Mesenchymal stem cell (in vitro differentiated cells and primary cell): Measurements from ENCODE around the gene BRIP1.

Source experiments
- DNase-seq: peaks from one replicate; pipeline ENCODE4 v3.0.0-alpha.2; 2013
- H2AFZ ChIP-seq: one replicate; pipeline ENCODE4 v1.6.1; 2013; ENCODE audit warnings: low read depth, mild to moderate bottlenecking, control low read depth, inconsistent platforms, low read length, moderate library complexity
- H2AK5ac ChIP-seq: 2 replicates; pipeline ENCODE4 v1.6.1; 2013; ENCODE audit warnings: low read length, moderate library complexity, mild to moderate bottlenecking, inconsistent platforms; ENCODE audit not compliant: severe bottlenecking
- H2BK120ac ChIP-seq: one replicate; pipeline ENCODE4 v1.6.1; 2013; ENCODE audit warnings: low read depth, mild to moderate bottlenecking, inconsistent platforms, low read length, moderate library complexity
- H2BK12ac ChIP-seq, 2 experiments: one replicate each; pipeline ENCODE4 v1.6.1; 2013; ENCODE audit warnings: inconsistent platforms in 2 of 2, low read length in 2 of 2, mild to moderate bottlenecking in 2 of 2, moderate library complexity in 2 of 2, control low read depth in 1 of 2
- H2BK15ac ChIP-seq: one replicate; pipeline ENCODE4 v1.6.1; 2013; ENCODE audit warnings: mild to moderate bottlenecking, low read depth, inconsistent platforms; ENCODE audit not compliant: poor library complexity, severe bottlenecking
- H2BK5ac ChIP-seq: 2 replicates; pipeline ENCODE4 v1.6.1; 2013; ENCODE audit warnings: low read depth, mild to moderate bottlenecking, low read length, control low read depth, inconsistent platforms; ENCODE audit not compliant: poor library complexity, severe bottlenecking
- H3K14ac ChIP-seq, 2 experiments: one replicate each; pipeline ENCODE4 v1.6.1; 2013; ENCODE audit warnings: inconsistent platforms in 2 of 2, low read length in 2 of 2, control low read depth in 1 of 2, mild to moderate bottlenecking in 1 of 2, moderate library complexity in 1 of 2
- H3K18ac ChIP-seq, 2 experiments: one replicate each; pipeline ENCODE4 v1.6.1; 2013; ENCODE audit warnings: inconsistent platforms in 2 of 2, low read length in 2 of 2, control low read depth in 1 of 2, low read depth in 1 of 2, mild to moderate bottlenecking in 1 of 2
- H3K23ac ChIP-seq, 2 experiments: one replicate each; pipeline ENCODE4 v1.6.1; 2013; ENCODE audit warnings: inconsistent platforms in 2 of 2, low read length in 2 of 2, mild to moderate bottlenecking in 2 of 2, moderate library complexity in 2 of 2, control low read depth in 1 of 2
- H3K27ac ChIP-seq: 2 replicates; pipeline ENCODE4 v1.5.1; 2013; ENCODE audit warnings: mild to moderate bottlenecking, moderate library complexity, low read length, control low read depth, inconsistent platforms; ENCODE audit not compliant: poor library complexity, severe bottlenecking
- H3K27me3 ChIP-seq, 2 experiments: 2 replicates each; pipeline versions ENCODE4 v1.6.1 to v1.7.0; 2013; ENCODE audit warnings: low read length in 2 of 2, mild to moderate bottlenecking in 2 of 2, moderate library complexity in 2 of 2, control low read depth in 1 of 2, inconsistent platforms in 1 of 2; ENCODE audit not compliant: control insufficient read depth in 1 of 2, insufficient read depth in 1 of 2
- H3K36me3 ChIP-seq, 2 experiments: 2 replicates each; pipeline versions ENCODE4 v1.6.1 to v1.7.0; 2013; ENCODE audit warnings: low read length in 2 of 2, control low read depth in 1 of 2, inconsistent platforms in 1 of 2, low read depth in 1 of 2, mild to moderate bottlenecking in 1 of 2; ENCODE audit not compliant: insufficient read depth in 2 of 2, control insufficient read depth in 1 of 2
- H3K4ac ChIP-seq, 2 experiments: one replicate each; pipeline ENCODE4 v1.6.1; 2013; ENCODE audit warnings: inconsistent platforms in 2 of 2, low read length in 2 of 2, mild to moderate bottlenecking in 2 of 2, moderate library complexity in 2 of 2, control low read depth in 1 of 2, low read depth in 1 of 2
- H3K4me1 ChIP-seq: 2 replicates; pipeline ENCODE4 v1.6.1; 2013; ENCODE audit warnings: low read depth, low read length, control low read depth; ENCODE audit not compliant: control insufficient read depth, insufficient read depth
- H3K4me2 ChIP-seq: 2 replicates; pipeline ENCODE4 v1.6.1; 2013; ENCODE audit warnings: low read length, mild to moderate bottlenecking, inconsistent platforms; ENCODE audit not compliant: poor library complexity, severe bottlenecking
- H3K4me3 ChIP-seq, 2 experiments: 2 replicates each; pipeline versions ENCODE4 v1.5.1 to v1.7.0; 2013; ENCODE audit warnings: low read length in 2 of 2, mild to moderate bottlenecking in 2 of 2, control low read depth in 1 of 2, low read depth in 1 of 2; ENCODE audit not compliant: insufficient read depth in 1 of 2
- H3K79me1 ChIP-seq: replicated peaks from 2 replicates; pipeline ENCODE4 v1.6.1; 2013; ENCODE audit warnings: mild to moderate bottlenecking, control low read depth, low read length, inconsistent platforms; ENCODE audit not compliant: poor library complexity, severe bottlenecking
- H3K9ac ChIP-seq: 2 replicates; pipeline ENCODE4 v1.7.0; 2013; ENCODE audit warnings: mild to moderate bottlenecking, low read length, moderate library complexity
- H3K9me3 ChIP-seq: 2 replicates; pipeline ENCODE4 v1.7.0; 2013; ENCODE audit warnings: mild to moderate bottlenecking, low read length; ENCODE audit not compliant: control insufficient read depth
- H4K8ac ChIP-seq: one replicate; pipeline ENCODE4 v1.6.1; 2013; ENCODE audit warnings: inconsistent platforms, mild to moderate bottlenecking, low read length, moderate library complexity
- H4K91ac ChIP-seq: one replicate; pipeline ENCODE4 v1.6.1; 2013; ENCODE audit warnings: mild to moderate bottlenecking, low read length, inconsistent platforms
- WGBS: methylation state at CpG from one replicate; pipeline ENCODE4 v1.1.7; 2013; ENCODE audit warnings: mixed read lengths; 5-methylcytosine and 5-hydroxymethylcytosine counted together

The BRIP1 gene

DNA sequence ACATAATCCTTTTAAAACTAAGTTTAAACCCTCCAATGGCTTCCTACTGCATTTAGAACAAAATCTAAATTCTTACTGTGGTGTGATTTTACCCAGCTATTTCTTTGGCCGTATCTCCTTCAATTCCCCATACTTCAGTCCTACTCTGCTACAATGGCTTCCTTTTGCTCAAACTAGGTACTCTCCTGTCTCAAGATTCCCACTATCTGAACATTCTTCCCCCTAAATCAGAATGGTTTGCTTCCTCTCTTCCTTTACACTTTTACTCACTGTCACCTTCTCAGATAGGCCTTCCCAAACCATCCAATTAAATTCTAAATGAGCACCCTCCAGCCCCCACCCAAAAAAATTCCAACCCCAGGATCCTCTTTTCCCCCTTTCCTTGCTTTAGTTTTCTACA lies 109.2 kb downstream of the BRIP1 start:
- DNase-seq = no peak
- Histone ChIP-seq H3K4me2 (no peak overlapping the region), H2BK5ac (no peak overlapping the region), H3K9me3 (peaks cover 9% of the 10 kb centered on the region), H3K4me3 (no peak overlapping the region), H3K36me3 (no peaks in the 10 kb centered on the region), H3K23ac (no peak overlapping the region), H2AK5ac (no peak overlapping the region), H4K91ac (no peak overlapping the region), H3K14ac (no peak overlapping the region), H2BK12ac (no peak overlapping the region), H3K18ac (no peak overlapping the region), H3K4ac (no peak overlapping the region), H3K4me1 (no peaks in the 10 kb centered on the region), H3K79me1 (no peaks in the 10 kb centered on the region), H4K8ac (no peak overlapping the region), H2AFZ (no peak overlapping the region), H2BK120ac (no peak overlapping the region), H3K9ac (no peak overlapping the region), H2BK15ac (no peak overlapping the region), H3K27ac (no peak overlapping the region), H3K27me3 (no peaks in the 10 kb centered on the region)
- 97% methylated on average over 1 of the region's 1 CpG for WGBS

DNA sequence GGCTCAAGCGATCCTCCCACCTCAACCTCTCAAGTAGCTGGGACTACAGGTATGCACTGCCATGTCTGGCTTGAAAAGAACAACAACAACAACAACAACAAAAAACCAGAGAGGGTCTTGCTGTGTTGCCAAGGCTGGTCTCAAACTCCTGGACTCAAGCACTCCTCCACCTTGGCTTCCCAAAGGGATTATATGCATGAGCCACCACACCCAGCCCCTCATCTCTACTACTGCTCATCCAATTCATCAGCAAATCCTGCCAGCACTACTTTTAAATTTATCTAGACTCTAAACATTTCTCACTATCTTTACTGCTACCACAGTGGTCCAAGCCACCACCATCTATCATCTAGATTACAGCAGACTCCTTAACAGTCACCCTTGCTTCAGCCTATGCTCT lies 109.6 kb downstream of the BRIP1 start:
- H2AFZ ChIP-seq = no peak overlapping the region
- H3K4me3 ChIP-seq = no peak overlapping the region
- H2BK15ac ChIP-seq = no peak overlapping the region
- no peak overlapping the region for H2AK5ac ChIP-seq
- no peak overlapping the region for H3K27ac ChIP-seq
- H3K4me2 ChIP-seq = no peak overlapping the region
- WGBS = 96% methylated on average over 1 of the region's 1 CpG
- no peak overlapping the region for H3K23ac ChIP-seq
- H2BK5ac ChIP-seq = no peak overlapping the region
- no peak for DNase-seq
- H2BK120ac ChIP-seq = no peak overlapping the region
- no peaks in the 10 kb centered on the region for H3K36me3 ChIP-seq
- H3K9me3 ChIP-seq = peaks cover 6% of the 10 kb centered on the region
- no peak overlapping the region for H4K91ac ChIP-seq
- H4K8ac ChIP-seq = no peak overlapping the region
- H3K79me1 ChIP-seq = no peaks in the 10 kb centered on the region
- no peak overlapping the region for H3K18ac ChIP-seq
- H3K4me1 ChIP-seq = no peaks in the 10 kb centered on the region
- H3K27me3 ChIP-seq = no peaks in the 10 kb centered on the region
- H3K9ac ChIP-seq = no peak overlapping the region
- H2BK12ac ChIP-seq = no peak overlapping the region
- H3K4ac ChIP-seq = no peak overlapping the region
- H3K14ac ChIP-seq = no peak overlapping the region

DNA sequence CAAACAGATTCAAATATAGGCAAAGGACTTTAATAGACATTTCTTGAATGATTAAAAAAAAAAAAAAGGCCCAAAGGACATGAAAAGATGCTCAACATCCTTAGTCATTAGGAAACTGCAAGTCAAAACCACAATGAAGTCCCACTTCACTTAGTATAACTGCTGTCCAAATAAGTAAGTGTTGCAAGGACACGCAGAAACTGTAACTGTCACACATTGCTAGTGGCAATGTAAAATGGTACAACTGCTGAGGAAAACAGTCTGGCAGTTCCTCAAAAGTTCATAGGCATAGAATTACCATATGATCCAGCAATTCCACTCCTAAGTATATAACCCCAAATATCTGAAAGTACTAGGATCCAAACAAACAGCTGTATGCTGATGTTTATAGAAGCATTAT lies 112.7 kb downstream of the BRIP1 start:
- Histone ChIP-seq H2AFZ (no peak overlapping the region), H3K27me3 (no peaks in the 10 kb centered on the region), H2BK5ac (no peak overlapping the region), H3K9ac (no peak overlapping the region), H3K79me1 (peaks cover 2% of the 10 kb centered on the region), H3K14ac (no peak overlapping the region), H3K4me2 (no peak overlapping the region), H2AK5ac (no peak overlapping the region), H2BK12ac (no peak overlapping the region), H3K36me3 (no peaks in the 10 kb centered on the region), H3K4me1 (no peaks in the 10 kb centered on the region), H3K23ac (no peak overlapping the region), H3K9me3 (peaks cover 12% of the 10 kb centered on the region), H3K4ac (no peak overlapping the region), H4K91ac (no peak overlapping the region), H2BK120ac (no peak overlapping the region), H2BK15ac (no peak overlapping the region), H4K8ac (no peak overlapping the region), H3K18ac (no peak overlapping the region), H3K4me3 (no peak overlapping the region), H3K27ac (no peak overlapping the region)
- DNase-seq = no peak
- 100% methylated on average over 1 of the region's 1 CpG for WGBS

DNA sequence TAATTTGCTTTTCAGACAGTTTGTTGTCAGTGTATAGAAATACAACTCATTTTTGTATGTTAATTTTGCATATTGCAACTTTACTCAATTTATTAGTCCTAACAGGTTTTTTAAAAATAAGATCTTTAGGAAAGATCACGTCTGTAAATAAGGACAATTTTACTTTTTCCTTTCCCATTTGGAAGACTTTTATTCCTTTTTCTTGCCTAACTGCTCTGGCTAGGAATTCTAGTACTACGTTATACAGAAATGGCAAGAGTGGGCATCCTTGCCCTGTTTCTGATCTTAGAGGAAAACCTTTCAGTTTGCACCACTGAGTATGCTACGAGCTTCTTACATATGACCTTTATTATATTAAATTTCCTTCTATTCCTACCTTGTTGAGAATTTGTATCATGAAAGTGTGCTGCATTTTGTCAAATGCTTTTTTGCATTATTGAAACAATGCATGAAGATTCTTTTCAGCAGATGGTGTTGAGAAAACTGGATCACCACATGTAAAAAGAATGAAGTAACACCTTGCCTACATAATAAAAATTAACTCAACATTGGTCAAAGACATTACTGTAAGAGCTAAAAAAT lies 113.4 kb downstream of the BRIP1 start:
- Histone ChIP-seq H4K91ac (no peak overlapping the region), H3K4ac (no peak overlapping the region), H3K9me3 (peaks cover 12% of the 10 kb centered on the region), H2BK12ac (no peak overlapping the region), H2AFZ (no peak overlapping the region), H3K27ac (no peak overlapping the region), H3K18ac (no peak overlapping the region), H2BK5ac (no peak overlapping the region), H3K23ac (no peak overlapping the region), H3K4me3 (no peak overlapping the region), H3K4me2 (no peak overlapping the region), H2AK5ac (no peak overlapping the region), H3K4me1 (no peaks in the 10 kb centered on the region), H3K27me3 (no peaks in the 10 kb centered on the region), H3K79me1 (peaks cover 2% of the 10 kb centered on the region), H4K8ac (no peak overlapping the region), H3K36me3 (no peaks in the 10 kb centered on the region), H3K14ac (no peak overlapping the region), H2BK120ac (no peak overlapping the region), H2BK15ac (no peak overlapping the region), H3K9ac (no peak overlapping the region)
- WGBS = 100% methylated on average over 2 of the region's 3 CpGs
- no peak for DNase-seq
